Superior temporal gyrus (tissue), 1 donor: ENCODE measurements around the gene OSBPL9.
"Not testable (repeated sequence)": the region's sequence is repeated elsewhere in the genome, so short reads cannot be mapped to it uniquely, and the experiment has no call there.

Experiments
- DNase-seq: peaks from one replicate; pipeline ENCODE4 v3.0.0-alpha.2; 2016; ENCODE audit errors: extremely low spot score

Gene OSBPL9

GRCh38 chr1:51708911-51709760 lies 92.2 kb downstream of the OSBPL9 start:
- no peak for DNase-seq

- DNase-seq: no peak
Measured at GRCh38 chr1:51709951-51710350, 93.1 kb downstream of the OSBPL9 start.

DNA sequence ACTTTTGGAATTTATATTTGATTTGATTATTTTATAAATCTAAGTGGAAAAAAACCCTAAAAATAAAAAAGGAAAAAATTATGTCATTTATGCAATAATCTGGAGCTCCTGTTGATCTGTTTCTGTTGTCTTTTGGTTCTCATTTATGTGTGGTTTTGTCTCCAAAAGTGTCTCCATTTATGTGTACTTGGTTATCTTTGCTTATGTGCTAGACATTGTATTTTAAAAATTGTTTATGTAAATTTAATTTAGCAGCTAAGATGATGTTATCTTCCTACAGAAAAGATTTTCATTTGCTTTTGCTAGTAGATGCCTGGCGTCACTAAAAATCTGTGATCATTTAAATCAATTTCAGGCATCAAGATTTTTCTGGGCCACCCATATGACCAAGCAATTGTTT lies 95.7 kb downstream of the OSBPL9 start:
- DNase-seq: no peak

GRCh38 chr1:51714374-51715019 lies 97.6 kb downstream of the OSBPL9 start:
- DNase-seq: no peak

DNA sequence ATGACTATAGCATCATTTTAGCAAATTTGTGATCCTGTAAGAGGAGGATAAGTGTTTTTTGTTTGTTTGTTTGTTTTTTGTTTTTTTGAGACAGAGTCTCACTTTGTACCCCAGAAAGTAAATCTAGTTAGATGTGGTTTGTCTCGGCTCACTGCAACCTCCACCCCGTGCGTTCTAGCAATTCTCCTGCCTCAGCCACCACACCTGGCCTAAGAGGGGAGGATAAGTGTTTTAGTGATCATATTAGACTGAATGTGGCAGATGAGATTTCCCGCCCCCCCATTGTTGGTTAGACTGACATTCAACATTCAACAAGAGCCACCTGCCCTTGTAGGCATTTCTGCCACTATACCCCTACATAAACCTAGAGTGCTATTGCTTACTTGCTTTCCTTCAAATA lies 98.5 kb downstream of the OSBPL9 start:
- no peak for DNase-seq

DNA sequence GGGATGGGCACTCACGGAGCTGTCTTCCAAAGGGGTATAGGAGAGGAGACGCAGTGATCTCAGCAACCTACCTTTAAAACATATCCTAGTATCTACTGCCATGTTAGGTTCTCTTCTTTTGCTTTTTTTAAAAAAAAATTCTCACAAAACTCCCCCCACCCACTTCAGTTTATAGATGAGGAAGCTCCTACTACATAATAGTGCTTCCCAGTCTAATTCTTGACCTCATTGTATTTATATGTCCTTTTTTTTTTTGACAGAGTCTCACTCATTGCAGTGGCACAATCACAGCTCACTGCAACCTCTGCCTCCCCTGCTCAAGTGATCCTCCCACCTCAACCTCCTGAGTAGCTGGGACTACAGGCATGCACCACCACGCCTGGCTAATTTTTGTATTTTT lies 99.9 kb downstream of the OSBPL9 start:
- DNase-seq: no peak

DNA sequence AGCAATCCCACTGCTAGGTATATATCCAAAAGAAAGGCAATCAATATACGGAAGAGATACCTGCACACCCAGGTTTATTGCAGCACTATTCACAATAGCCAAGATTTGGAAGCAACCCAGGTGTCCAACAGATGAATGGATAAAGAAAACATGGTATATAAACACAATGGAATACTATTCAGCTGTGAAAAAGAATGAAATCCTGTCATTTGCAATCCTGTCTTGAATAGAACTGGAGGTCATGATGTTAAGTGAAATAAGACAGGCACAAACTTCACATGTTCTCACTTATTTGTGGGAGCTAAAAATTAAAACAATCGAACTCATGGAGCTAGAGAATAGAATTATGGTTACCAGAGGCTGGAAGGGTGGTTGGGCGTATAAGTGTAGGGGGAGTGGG lies 101.0 kb downstream of the OSBPL9 start:
- no peak for DNase-seq

DNA sequence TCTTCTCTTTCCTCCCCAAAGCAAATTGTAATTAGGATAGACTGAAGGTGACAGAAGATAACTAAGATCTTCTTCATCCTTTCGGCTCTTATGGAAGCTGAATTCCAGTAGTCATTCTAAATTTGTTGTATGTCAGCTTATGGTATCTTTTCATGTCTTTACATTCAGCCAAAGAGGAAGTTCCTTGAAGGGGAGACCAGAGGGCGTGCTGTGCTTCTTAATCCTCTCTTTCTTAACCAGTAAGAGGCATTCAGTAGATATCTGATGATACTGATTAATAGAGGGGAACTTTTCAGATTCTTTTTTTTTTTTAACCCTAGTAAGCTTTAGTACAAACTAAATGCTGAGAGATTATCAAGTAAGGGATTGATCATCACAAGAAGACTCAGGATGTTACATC lies 102.3 kb downstream of the OSBPL9 start:
- no peak for DNase-seq

- no peak for DNase-seq
Measured at GRCh38 chr1:51724797-51725196, 107.9 kb downstream of the OSBPL9 start.

DNA sequence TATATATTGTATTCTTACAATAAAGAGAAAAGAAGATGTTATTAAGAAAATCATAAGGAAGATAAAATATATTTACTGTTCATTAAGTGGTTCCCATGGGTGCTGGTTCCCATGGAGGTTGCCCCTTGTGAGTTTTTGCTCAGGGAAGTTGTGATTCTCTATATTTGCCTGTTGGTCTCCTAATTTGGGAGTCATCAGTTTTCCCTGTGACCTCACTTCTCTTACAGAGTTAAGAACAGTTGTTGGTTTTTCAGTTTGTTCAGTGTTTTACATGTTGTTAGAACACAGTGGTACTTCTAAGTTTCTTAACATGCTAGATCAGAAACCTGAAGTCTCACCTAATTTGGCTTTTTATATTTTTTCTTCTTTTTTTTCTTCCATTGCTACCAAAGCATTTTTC lies 109.2 kb downstream of the OSBPL9 start:
- DNase-seq: no peak

GRCh38 chr1:51726544-51727225 lies 109.8 kb downstream of the OSBPL9 start:
- no peak for DNase-seq

DNA sequence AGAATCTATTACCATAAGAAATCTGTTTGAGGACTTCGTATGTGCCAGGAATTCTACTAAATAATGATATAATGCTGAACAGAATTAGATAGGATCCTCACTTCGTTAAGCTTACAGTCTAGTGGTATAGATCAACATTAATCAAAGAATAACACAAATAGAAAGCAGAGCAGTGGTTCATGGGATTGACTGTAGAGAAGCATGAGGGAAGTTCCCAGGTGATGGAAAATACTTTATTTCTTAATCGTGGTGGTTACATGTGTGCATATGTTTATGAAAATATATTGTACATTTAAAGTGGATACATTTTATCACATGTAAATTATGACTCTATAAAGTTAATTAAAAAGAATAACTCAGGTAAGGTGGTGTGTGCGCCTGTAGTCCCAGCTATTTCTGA lies 110.5 kb downstream of the OSBPL9 start:
- no peak for DNase-seq

GRCh38 chr1:51728611-51729155 lies 111.8 kb downstream of the OSBPL9 start:
- peak; percentile 20 for DNase-seq

GRCh38 chr1:51729156-51729823 lies 112.4 kb downstream of the OSBPL9 start:
- no peak for DNase-seq

DNA sequence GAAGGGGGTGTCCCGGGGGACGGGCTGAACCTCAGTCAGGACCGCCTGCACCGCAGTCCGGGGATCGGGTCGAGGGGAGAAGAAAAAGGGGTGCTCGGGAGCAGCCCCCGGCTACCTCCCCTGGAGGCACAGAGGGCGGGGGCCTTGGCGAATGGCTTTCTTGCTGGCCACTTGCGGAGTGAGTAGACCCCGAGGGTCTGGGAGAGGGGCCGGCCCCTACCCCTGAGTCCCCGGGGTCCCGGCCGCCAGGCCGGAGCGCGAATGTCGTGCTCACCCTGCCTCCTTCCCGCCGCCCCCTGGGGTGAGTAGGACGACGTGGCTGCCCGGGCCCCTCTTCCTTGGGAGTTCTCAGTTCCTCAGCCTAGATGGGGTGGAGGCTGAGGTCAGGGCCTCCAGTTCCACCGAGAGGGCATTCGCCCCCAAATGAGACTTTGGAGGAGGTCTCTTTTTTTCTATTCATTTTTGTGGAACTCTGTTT lies 113.0 kb downstream of the OSBPL9 start:
- no peak for DNase-seq

- DNase-seq: no peak
Measured at GRCh38 chr1:51731998-51732397, 115.1 kb downstream of the OSBPL9 start.

DNA sequence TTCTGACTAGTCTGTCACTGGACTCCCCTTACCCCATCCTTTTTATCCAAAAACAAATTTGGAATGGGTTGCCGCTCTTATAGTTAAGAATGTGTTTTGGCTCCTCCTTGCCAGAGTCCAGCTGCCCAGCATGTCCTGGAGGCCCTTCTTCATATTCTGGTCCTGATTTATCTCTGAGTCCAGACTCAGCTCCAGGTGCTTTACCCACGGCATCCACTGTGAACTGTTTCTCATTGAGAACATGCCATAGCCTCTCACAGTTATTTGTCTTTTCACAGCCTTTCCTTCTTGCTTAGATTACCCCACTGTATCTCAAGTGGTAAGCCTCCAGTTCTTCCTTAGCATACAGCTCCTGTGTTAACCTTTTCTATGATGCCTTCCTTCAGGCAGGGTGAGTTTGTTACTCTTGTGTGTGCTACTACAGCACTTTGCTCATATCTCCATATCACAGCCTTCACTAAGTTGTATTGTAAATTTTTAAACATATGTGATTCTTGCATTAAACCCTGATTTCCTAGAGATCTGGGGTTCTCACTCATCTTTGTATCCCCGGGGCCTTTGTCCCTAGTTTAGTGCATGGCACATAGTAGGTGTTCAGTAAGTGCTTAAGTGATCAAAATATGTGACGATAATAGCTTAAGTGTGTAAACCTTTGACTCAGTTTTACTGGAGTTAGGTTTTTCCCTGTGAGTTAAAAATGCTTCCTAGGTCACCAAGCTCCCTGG lies 116.0 kb downstream of the OSBPL9 start:
- DNase-seq: no peak

DNA sequence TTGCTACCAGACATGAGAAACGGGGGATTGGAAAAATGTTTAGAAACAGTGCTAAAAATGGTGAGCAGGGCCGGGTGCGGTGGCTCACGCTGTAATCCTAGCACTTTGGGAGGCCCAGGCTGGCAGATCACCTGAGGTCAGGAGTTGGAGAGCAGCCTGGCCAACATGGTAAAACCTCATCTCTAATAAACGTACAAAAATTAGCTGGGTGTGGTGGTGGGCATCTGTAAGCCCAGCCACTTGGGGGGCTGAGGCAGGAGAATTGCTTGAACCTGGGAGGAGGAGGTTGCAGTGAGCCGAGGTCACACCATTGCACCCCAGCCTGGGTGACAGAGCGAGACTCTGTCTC lies 116.5 kb downstream of the OSBPL9 start:
- not testable (repeated sequence) for DNase-seq

DNA sequence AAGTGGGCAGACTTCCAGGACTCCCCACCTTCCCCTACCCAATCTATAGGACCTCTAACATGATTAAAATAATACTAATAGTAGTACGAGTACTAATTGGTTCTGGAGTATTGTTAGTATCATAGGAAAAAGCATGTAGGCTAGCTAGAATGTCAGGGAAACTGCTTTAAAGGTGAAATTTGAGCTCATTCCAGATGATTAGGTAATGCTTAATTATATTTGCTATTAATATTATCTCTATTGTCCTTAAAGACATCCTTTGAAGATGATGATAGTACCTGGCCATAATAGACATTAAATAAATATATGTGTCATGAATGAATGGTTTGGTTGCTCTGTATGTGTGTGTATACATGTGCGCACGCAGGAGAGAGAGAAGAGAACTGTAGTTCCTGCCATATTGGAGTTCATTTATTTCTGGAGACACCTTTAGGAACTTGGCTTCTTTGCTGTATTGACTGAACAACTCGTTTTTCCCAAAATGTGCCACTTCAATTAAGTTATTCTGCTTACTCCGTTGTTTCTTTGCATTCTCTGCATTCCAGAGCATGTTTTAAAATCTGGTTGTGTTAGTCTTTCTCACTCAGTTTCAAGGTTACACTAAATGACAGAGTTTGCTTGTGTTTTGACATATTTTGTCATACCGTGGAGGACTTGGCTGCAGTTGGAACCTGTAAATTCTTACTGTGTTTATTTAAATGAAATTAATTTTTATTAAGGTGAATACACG lies 117.1 kb downstream of the OSBPL9 start:
- DNase-seq: no peak

- peak; percentile 44 for DNase-seq
Measured at GRCh38 chr1:51734896-51735745, 118.2 kb downstream of the OSBPL9 start.
